WI38 (cell line): Measurements from ENCODE around the gene NFATC2.

ENCODE experiments used
- H3K4me3 ChIP-seq: 2 replicates; pipeline ENCODE4 v1.5.1; 2011; ENCODE audit warnings: low read depth, mild to moderate bottlenecking, control low read depth, low read length
- TF ChIP-seq, protein P1 (sequence below): IDR thresholded peaks from 2 replicates; pipeline ENCODE4 v1.5.1; 2012; ENCODE audit warnings: low read depth, mild to moderate bottlenecking, control low read depth, low read length

The NFATC2 gene

DNA sequence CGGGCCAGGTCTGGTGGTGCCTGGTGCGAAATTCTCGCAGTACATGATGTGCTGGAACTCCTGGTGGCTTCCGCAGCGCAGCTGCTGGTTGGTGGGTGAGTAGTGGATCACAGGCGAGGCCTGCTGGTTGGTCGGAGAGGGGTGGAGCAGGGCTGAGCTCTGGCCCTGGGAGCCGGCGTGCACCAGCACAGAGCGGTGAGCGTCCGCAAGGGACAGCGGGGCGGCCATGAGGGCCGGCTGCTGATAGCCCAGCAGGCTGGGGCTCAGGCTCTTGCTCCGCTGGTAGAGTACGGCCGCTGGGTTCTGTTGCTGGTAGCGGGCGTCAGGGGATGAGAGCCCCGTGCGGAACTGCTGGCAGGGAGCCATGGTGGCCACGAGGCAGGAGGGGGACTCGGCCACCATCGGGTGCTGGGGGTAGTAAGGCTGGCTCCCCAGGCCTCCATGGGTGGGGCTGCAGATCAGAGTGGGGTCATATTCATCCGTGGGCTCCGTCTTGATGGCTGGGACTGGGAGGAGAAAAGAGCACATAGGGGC is 110.2 kb downstream of the NFATC2 start:
- TF ChIP-seq, protein P1, sequence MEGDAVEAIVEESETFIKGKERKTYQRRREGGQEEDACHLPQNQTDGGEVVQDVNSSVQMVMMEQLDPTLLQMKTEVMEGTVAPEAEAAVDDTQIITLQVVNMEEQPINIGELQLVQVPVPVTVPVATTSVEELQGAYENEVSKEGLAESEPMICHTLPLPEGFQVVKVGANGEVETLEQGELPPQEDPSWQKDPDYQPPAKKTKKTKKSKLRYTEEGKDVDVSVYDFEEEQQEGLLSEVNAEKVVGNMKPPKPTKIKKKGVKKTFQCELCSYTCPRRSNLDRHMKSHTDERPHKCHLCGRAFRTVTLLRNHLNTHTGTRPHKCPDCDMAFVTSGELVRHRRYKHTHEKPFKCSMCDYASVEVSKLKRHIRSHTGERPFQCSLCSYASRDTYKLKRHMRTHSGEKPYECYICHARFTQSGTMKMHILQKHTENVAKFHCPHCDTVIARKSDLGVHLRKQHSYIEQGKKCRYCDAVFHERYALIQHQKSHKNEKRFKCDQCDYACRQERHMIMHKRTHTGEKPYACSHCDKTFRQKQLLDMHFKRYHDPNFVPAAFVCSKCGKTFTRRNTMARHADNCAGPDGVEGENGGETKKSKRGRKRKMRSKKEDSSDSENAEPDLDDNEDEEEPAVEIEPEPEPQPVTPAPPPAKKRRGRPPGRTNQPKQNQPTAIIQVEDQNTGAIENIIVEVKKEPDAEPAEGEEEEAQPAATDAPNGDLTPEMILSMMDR = no peak
- no peak overlapping the region for H3K4me3 ChIP-seq

DNA sequence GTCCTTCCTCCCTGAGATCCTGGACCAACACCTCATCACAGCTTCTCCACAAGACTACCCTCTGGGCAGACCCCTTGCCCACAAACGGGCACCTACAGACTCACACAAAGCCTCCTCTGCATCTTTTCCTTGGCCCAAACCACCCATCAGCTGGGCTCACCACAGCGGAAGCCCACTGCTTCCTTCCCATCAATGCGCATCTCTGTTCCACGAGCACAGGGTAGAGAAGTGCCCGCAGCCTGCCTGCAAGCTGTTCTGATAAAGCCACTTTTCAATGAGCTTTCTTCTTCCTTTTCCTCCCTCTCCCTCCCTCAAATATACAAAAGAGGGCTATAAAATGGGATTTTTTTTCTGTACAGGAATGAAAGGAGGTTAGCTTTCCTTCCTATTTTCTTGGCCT is 111.2 kb downstream of the NFATC2 start:
- TF ChIP-seq, protein P1 = no peak
- no peak overlapping the region for H3K4me3 ChIP-seq

DNA sequence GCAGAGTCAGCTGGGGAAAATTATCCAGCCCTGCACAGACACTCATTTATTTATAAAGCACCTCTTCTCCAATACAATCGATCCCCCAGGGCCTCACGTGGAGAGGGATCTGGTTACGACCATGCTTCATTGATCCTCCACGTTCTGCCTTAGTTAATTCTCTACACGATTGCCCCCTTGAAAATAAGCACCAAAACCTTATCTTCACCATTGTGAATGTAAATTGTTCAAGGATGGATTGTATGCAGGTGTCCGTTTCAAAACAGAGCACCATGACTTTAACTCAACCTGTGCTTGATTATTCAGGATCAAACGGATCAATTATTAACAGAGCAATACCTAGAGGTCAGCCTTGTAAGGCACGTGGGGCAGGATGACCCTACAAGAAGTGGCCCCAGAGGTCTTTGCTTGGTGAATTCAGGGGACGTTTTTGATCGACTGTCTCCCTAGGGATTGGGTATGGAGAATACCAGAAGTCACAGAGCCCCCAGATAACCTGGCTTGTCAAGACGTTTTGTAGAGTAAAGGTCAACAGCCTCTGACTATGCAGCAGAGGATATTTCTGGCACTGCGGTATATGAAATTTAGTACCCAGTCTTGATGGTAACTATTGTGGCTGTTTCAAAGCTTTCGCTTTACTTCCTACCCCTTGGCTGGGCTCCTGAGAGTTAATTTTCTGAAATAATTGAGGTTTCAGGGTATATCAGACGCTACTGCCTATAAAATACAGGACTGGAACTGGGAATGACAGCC is 112.1 kb downstream of the NFATC2 start:
- TF ChIP-seq, protein P1 = no peak

DNA sequence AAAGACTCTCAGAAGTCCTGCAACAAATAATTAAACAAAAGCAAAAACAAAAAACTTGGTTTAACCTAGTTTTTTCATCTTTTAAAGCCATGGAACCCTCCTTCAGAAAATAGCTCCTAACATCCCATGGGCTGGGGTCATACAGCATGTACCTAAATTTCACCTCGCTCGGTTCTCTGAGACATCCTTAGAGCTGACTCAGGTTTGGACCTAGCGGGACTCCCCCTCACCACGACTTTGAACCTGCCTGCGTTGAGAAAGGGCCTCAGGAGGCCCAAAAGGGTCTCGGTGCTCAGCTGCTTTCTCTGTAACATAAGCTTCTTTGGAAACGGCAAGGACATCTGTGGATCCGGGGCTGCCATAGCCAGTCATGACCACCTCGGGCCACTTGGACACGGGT is 112.8 kb downstream of the NFATC2 start:
- TF ChIP-seq, protein P1 = no peak
- no peak overlapping the region for H3K4me3 ChIP-seq

More for the DNA sequence above, 112.1 kb downstream of the NFATC2 start:
- H3K4me3 ChIP-seq = no peak overlapping the region

DNA sequence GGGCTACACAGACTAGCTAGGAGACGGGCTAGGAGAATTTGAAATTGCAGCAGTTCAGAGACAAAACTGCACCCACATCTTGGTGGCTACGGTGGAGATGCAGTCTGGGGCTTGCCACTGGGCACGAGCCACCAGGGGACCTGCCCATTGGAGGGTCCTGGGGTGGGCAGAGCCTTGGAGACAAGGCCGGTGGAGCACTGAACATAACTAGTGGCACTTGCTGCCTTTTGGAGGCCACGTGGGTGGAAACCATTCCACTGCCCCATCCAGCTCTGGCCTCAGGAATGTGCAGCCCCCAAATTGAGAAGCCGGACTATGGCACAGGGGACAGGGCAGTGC is 113.4 kb downstream of the NFATC2 start:
- H3K4me3 ChIP-seq = no peak overlapping the region
- TF ChIP-seq, protein P1 = no peak

DNA sequence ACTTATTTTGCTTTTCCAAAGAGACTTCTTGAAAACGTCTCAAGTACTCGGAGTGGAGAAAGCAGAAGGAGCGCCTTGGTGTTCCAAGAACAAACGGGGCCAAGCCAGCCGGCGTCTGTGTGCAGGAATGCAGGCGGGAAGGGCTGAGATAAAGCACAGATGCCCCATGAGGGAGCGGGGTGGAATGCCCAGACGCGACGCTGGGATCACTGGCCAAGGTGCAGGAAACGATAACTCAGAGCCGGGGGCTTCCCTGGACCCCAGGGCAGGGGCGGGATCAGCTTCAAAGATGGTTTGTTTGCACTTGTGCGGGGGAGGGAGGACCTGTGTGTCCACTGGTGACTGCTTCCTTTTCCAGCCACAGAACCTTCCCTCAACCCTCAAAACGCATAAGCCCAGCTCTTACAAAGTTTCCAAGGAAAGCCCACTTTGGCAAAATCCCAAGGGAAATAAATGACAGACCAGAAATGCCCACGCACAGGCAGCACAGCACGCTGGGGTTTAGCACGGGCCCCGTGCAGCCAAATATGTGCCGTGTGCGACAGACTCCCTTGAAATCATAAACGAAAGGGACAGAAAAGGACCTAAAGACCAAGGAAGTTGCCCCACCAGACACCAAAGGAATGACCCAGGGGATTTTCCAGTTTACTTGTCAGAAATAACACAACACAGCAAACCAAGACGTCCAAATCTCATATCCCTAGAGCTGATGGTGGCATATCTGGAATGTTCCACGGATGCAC is 113.9 kb downstream of the NFATC2 start:
- TF ChIP-seq, protein P1 = no peak

More for the DNA sequence above, 113.9 kb downstream of the NFATC2 start:
- H3K4me3 ChIP-seq = no peak overlapping the region
